ENCODE data around the gene RRP12.

RRP12 gene

DNA sequence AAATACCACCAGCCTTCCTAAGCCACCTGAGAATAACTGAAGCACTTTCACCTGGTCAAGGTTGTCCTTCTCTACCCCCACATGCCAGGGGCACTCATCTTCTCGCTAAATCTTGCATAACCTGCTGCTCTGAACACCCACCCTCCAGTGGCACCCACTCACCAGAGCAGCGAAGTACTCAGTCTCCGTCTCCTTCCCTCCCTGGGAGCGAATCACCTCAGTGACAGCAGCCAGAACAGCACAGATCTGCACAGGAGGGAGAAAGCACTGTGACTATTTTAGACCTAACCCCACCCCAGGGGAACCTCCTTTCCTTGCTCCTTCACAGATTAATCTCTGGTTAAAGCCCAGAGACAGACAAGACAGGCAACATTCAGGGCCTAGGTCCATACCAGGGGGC lies 5.1 kb downstream of the RRP12 start:
- no peak for DNase-seq
- TF ChIP-seq GATA1 (IDR thresholded peaks at IDR 0.05; ENCODE audit: low read depth, low read length) (no peak), POLR2A (IDR thresholded peaks at IDR 0.05; ENCODE audit: low read length) (no peak)

DNA sequence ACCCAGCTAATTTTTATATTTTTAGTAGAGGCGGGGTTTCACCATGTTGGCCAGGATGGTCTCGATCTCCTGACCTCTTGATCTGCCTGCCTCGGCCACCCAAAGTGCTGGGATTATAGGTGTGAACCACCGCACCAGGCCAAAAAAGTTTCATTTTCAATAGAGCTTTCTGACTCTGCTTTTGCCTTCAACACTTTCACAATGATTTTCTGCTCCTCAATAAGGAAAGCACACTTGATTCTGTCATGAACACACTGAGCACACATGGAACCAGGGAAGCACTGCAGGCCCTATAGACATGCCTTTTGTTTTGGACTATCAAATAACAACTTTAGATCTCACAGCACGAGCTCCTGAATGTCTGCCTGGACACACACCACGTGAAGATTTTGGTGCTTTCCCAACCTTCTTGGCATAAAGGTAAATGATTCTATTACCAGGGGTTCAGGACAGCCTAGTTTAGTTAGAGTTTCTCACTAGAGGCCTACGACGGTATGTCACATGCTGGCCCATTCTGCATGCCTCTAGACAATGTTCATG lies 8.0 kb downstream of the RRP12 start:
- DNase-seq, result no peak
- no peak for TF ChIP-seq GATA1 (IDR thresholded peaks at IDR 0.05; ENCODE audit: low read depth, low read length)

DNA sequence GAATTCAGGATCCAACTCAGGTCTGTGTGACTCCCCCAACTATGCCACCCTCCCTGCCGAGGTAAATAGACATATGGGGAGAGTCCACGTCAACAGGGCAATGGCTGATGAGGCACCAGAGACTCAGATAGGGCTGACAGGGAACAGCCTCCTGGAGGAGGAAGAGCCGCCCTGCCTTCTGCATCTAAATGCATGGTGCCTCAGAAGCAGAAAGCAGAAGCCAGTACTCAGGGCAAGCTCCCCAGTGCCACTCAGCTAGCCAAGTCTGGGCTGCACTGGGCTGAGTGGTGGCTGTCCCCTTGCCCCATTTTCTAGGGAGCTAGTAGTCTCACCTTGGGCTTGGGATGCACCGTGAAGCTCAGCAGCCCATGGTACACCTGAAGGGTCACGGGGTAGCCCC lies 11.0 kb downstream of the RRP12 start:
- TF ChIP-seq GATA1 (IDR thresholded peaks at IDR 0.05; ENCODE audit: low read depth, low read length) (no peak), POLR2A (IDR thresholded peaks at IDR 0.05; ENCODE audit: low read length) (no peak)
- DNase-seq, result no peak

DNA sequence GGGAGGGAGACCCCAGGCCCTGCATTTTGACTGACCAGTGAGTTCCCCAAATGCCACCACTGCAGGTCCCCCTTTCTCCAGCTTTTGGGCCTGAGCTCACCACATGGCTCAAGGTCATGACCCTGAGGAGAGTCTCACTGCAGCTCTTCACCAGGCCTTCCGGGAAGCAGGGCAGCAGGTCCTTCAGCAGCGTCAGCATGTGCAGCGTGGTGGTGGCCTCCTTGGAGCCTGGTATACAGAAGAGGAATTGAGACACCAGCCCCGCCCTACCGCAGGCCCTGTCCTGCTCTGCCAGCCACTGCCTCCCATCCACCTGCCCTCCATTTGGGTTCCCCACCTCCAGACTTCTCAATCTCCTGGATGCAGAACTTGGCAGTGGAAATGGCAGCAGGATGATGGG lies 13.0 kb downstream of the RRP12 start:
- TF ChIP-seq POLR2A (IDR thresholded peaks at IDR 0.05; ENCODE audit: low read length), result no peak
- no peak for DNase-seq

DNA sequence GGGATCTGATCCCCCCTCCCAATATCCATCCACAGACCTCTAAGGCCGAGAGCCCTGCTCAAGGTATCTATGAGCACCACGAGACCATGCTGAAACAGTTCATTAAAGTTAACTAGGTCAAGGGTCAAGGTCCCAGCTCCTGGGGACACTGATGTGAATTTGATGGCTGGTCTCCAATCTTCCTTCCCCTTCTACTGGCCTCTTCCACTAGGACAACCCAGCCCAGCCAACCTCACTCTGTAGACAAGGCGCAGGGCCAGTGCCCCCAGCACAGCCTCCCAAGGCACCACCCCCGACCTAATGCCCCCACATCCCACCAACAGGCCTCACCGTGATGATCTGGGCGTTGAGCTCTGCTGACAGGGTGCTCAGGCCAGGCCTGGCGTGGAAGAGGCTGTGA lies 15.6 kb downstream of the RRP12 start:
- TF ChIP-seq POLR2A (IDR thresholded peaks at IDR 0.05; ENCODE audit: low read length) (no peak), GATA1 (IDR thresholded peaks at IDR 0.05; ENCODE audit: low read depth, low read length) (no peak)

DNA sequence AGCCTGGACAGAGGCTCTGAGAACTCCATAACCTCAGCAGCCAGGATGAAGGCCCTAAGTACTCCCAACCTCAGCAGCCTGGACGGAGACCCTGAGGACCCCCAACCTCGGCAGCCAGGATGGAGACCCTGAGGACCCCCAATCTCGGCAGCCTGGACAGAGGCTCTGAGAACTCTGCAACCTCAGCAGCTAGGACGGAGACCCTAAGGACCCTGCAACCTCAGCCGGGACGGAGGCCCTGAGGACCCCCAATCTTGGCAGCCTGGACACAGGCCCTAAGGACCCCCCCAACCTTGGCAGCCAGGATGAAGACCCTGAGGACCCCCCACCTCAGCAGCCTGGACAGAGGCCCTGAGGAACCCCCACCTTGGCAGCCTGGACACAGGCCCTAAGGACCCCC lies 16.5 kb downstream of the RRP12 start:
- TF ChIP-seq GATA1 (IDR thresholded peaks at IDR 0.05; ENCODE audit: low read depth, low read length), result no peak
- TF ChIP-seq POLR2A (IDR thresholded peaks at IDR 0.05; ENCODE audit: low read length), result no peak
- no peak for DNase-seq

More for the DNA sequence above, 15.6 kb downstream of the RRP12 start:
- no peak for DNase-seq

DNA sequence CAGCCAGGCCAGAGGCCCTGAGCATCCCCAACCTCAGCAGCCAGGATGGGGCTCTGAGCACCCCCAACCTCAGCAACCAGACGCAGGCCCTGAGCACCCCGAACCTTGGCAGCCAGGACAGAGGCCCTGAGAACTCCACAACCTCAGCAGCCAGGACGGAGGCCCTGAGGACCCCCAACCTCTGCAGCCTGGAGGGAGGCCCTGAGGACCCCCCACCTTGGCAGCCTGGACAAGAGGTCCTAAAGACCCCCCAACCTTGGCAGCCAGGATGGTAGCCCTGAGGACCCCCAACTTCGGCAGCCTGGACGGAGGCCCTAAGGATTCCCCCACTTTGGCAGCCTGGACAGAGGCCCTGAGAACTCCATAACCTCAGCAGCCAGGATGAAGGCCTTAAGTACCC lies 17.0 kb downstream of the RRP12 start:
- TF ChIP-seq GATA1 (IDR thresholded peaks at IDR 0.05; ENCODE audit: low read depth, low read length) (no peak), POLR2A (IDR thresholded peaks at IDR 0.05; ENCODE audit: low read length) (no peak)
- no peak for DNase-seq

DNA sequence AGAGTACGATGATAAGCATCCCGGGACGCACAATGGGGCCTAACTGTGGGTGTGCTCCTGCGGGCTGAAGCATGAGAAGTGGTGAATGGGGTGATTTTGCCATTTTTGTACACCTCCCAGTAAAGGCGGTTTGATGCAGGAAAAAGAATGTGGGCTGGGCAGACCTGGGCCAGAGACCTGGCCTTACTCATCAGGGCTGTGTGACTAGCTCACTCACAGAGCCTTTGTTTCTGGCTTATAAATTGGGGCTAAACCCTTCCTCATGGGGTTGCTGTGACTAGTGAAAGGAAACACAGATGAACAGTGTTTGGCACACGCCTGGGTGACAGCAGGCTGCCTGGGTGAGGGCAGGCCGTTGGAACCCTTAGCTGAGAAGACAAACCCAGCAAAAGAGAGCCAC lies 18.0 kb downstream of the RRP12 start:
- DNase-seq, result no peak
- TF ChIP-seq GATA1 (IDR thresholded peaks at IDR 0.05; ENCODE audit: low read depth, low read length), result no peak

DNA sequence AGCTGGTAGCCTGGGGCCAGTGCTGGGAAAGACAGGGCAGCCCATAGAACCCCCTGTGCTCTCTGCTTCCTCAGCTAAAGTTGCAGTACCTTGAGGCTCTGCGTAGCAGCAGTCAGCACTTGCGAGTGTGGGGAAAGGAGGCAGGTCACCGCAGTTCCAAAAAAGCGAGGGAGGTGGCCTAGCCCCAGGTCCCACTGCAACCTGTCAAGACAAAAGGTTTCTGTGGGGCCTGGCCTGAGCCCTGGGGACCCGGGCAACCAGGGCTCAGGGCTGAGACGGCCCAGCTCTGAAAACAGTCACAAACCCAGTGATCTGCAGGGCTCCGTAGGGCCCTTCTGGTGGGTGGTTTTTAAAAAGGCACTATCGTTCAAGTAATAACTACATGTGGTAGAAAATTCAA lies 19.5 kb downstream of the RRP12 start:
- TF ChIP-seq GATA1 (IDR thresholded peaks at IDR 0.05; ENCODE audit: low read depth, low read length) (no peak), POLR2A (IDR thresholded peaks at IDR 0.05; ENCODE audit: low read length) (no peak)
- DNase-seq, result no peak

DNA sequence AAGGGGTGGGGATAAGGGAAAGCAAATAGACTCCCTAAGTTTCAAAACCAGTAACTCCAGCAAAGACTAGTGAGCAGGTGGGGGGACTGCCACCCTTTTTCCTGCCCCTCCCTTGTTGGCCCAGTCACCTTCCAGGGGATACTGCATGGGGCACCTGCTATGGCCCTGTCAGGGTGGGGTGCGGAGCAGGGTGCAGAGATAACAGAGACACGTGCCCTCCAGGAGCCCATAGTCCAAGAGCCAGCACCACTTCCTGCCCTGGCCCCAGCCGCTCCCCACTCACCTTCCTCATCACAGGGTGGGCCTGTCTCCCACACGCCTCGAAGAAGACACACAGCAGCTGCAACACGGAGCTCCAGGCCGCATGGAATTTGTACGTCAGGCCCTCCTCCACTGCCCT lies 20.6 kb downstream of the RRP12 start:
- no peak for DNase-seq
- TF ChIP-seq GATA1 (IDR thresholded peaks at IDR 0.05; ENCODE audit: low read depth, low read length), result no peak
- no peak for TF ChIP-seq POLR2A (IDR thresholded peaks at IDR 0.05; ENCODE audit: low read length)

DNA sequence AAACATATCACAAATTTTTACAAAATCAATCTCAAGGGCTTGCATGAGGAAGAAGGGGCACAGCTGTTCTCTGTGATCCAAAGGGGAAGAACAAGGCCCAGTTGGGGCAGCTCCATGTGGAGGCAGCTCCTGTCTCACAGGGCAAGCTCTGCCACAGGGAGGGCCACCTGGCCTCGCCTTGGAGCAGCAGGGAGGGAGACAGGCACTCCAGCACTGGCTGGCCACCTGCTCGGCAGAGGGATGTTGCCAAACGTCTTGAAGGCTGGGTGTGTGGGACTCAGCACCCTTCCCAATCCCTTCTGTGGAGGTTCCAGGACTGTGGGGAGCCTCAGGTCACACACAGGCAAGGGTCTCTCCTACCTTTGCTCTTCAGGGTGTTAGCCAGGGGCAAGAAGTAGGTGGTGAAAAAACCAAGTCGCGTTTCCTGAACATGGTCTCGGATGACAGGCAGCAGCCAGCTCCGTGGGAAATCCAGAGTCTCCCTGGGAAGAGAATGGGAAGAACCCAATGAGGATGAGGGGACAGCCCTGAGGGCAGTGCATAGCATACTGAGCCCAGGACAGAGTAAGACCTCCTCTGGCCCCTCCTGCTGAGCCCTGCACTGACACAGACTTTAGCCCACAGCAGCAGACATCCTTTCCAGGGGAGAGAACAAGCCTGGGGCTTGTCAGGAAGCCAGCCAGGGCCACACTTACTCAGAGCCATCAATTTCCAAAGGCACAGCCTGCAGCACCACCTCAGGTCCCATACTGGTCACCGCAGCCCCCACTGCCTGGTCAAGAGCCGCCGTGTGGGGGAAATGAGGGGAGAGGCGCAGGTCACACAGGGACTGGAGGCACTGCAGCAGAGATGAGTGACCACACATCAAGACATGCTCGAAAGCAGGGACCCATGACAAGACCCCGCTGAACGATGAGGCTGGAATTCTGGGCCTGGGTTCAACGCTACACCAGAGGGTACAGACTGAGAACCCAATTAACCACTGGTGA lies 21.9 kb downstream of the RRP12 start:
- no peak for DNase-seq
- TF ChIP-seq POLR2A (IDR thresholded peaks at IDR 0.05; ENCODE audit: low read length), result no peak
- no peak for TF ChIP-seq GATA1 (IDR thresholded peaks at IDR 0.05; ENCODE audit: low read depth, low read length)

DNA sequence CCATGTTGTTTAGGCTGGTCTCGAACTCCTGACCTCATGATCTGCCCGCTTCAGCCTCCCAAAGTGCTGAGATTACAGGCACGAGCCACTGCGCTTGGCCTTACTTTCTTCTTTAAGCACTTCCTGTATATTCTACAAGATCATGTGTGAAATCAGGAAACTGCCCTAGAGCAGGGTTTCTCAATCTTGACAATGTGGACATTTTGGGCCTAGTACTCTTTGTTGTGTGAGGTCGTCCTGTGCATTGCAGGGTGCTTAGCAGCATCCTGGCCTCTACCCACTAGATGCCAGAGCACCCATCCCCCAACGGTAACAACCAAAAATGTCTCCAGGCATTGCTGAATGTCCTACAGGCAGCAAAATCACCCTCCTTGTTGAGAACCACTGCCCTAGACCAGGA lies 24.7 kb downstream of the RRP12 start:
- TF ChIP-seq GATA1 (IDR thresholded peaks at IDR 0.05; ENCODE audit: low read depth, low read length), result no peak
- no peak for TF ChIP-seq POLR2A (IDR thresholded peaks at IDR 0.05; ENCODE audit: low read length)
- DNase-seq, result no peak

DNA sequence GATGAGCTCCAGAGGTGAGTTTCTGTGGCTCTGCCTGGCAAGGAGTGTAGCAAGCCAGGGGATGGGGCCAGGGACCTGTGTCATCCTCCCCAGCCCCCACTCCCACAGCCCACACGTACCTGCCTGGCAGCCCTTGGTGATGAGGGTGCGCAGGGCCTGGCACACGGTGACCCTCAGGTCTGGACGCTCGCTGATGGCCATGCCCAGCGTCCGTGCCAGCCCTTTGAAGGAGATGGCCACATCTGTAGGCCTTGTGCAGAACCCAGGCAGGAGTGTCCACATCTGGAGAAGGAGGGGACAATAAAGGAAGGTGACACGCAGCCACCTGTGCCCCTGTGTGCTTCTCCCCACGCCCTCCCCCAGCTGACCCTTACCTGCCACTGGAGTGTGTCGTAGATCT lies 27.7 kb downstream of the RRP12 start:
- DNase-seq, result no peak
- TF ChIP-seq POLR2A (IDR thresholded peaks at IDR 0.05; ENCODE audit: low read length) (no peak), GATA1 (IDR thresholded peaks at IDR 0.05; ENCODE audit: low read depth, low read length) (no peak)

DNA sequence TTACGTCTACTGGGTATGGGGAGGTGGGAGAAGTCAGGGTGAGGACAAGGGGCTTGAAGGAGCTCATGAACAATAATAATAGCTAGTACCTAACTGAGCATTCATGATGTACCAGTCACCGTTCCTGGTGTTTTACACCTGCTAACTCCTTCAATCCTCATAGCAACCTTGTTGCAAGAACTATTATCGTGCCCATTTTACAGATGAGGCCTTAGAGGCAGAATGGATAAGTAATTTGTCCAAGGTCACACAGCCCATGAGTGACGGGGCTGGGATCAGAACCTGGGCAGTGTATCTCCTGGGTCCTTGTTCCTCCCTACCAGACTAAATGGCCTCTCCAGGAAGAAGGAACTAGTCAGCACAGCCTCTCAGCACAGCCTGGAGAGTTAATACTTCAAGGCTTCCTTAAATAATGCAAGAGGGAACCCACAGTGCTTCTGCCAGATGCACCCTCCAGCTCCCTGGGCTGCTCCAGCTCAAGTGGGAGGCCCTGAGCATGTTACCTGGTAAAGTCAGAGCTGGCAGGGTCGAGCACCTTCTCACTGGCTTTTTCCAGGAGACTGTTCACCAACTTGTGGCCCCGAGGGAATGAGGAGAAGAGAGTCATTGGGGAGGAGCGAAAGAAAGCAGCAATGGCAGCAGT lies 28.8 kb downstream of the RRP12 start:
- TF ChIP-seq GATA1 (IDR thresholded peaks at IDR 0.05; ENCODE audit: low read depth, low read length) (no peak), POLR2A (IDR thresholded peaks at IDR 0.05; ENCODE audit: low read length) (no peak)
- no peak for DNase-seq

DNA sequence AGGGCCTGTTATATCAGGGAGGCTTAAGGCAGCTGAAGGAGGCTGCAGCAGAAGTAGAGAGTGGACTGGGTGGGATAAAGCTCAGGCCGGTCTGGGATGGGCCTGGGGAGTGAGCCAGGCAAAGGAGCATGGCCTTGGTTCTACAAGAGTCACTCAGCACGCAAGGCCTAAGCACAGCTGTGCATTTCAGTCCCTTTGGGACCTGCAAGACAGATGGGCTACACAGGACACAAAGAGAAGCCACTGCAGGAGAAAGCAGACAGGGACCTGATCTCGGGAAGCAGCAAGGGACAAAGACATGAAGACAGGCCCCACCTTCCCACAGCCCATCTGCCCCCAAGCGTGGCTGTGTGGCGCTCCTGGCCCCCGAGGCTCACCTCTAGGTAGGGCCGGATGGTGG lies 29.4 kb downstream of the RRP12 start:
- no peak for DNase-seq
- TF ChIP-seq GATA1 (IDR thresholded peaks at IDR 0.05; ENCODE audit: low read depth, low read length), result no peak
- no peak for TF ChIP-seq POLR2A (IDR thresholded peaks at IDR 0.05; ENCODE audit: low read length)
